ENCODE measurements around the gene TAF7L.

Gene TAF7L

DNA sequence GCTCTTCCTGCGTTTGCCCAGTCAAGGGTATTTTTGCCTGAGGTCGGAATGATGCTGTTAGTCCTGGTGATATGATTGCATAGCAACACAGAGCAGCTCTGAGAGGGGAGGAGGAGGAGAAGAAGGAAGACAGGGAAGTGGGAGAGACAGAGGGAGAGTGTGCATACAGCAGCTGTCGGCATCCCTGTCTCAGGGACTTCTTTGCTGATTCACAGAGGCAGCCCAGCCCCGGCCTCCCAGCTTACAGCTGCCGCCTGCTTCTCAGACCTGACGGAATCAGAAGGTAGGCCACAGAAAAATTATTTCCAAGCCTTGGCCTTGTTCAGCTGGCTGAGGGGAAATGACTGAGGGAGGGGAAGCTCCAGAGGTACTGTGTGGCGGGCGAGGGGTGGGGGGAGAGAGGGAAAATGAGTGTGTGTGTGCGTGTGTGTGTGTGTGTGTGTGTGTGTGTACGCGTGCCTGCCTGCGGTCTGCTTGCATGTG, 71.2 kb downstream of the TAF7L start:
- DNase-seq, result peak; percentile 7 to 32

DNA sequence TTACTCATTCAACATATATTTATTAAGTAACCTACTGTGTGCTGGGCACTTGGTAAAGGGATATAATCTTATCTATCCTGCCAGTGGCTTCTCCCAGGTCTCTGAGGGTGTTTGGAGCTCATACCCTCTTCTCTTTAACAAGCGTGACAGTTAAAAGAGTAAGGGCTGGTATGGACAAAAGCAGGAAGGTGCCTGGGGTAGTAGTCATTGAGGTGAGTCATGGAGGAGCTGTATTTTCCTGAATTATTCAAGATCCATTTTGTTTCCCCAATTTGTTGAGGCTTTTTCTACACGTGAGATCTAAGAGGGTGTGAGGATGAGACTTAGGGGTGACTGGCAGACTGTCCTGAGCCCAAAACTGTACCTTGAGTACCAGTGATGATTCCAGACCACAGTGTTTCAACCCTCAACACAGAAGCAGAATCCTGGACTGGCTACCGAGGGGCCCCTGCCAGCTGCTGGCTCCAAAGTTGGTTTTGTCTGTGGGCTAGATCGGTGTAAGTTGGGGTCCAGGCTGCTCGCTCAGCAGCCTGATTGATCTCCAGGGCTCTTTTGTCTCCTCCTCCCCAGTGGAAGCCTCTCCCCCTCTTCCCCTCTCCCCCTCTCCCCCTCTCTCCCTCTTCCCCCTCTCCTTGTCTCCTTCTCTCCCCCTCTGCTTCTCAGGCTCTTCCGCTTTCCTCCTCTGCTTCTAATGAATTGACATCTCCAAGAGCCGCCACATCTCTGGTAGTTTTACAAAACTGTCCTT, 71.8 kb downstream of the TAF7L start, which contains the start of gene DRP2:
Gene DRP2, plus strand, starts transcription at position 671 of the 748 bp plus-strand sequence. CDS start 11,862 bp downstream, outside the sequence.
- DNase-seq, result no peak
